NCI-H1105 treated with DMSO at 0.1 percent for 48 hours (cell line): ENCODE results near the gene GSC2.

Source experiments
- DNase-seq: peaks from one replicate; lab custom pipeline; 2025; lab: John Stamatoyannopoulos, UW

GSC2 gene

GRCh38 chr22:19149991-19150390 lies at the start of gene GSC2:
Gene GSC2 (minus strand): TSS chr22:19150292. CDS start chr22:19150283, 9 bp downstream.
- no peak for DNase-seq

GRCh38 chr22:19199479-19199878 lies 49.4 kb upstream of the GSC2 start:
- DNase-seq = no peak

GRCh38 chr22:19197997-19198865 lies 48.1 kb upstream of the GSC2 start:
- peak; percentile 42 for DNase-seq

GRCh38 chr22:19196841-19197612 lies 46.9 kb upstream of the GSC2 start:
- no peak for DNase-seq

GRCh38 chr22:19195796-19196731 lies 46.0 kb upstream of the GSC2 start:
- no peak for DNase-seq

- no peak for DNase-seq
These were observed 44.9 kb upstream of the GSC2 start for GRCh38 chr22:19194766-19195536.

- DNase-seq = no peak
These were observed 43.8 kb upstream of the GSC2 start for GRCh38 chr22:19193879-19194278.

- no peak for DNase-seq
These were observed 37.8 kb upstream of the GSC2 start for GRCh38 chr22:19187716-19188563.

GRCh38 chr22:19184276-19184997 lies 34.3 kb upstream of the GSC2 start:
- no peak for DNase-seq

GRCh38 chr22:19183216-19183615 lies 33.1 kb upstream of the GSC2 start:
- no peak for DNase-seq

- DNase-seq = no peak
These were observed 32.5 kb upstream of the GSC2 start for GRCh38 chr22:19182472-19183157.

GRCh38 chr22:19181786-19182471 lies 31.8 kb upstream of the GSC2 start:
- no peak for DNase-seq

GRCh38 chr22:19180740-19181410 lies 30.8 kb upstream of the GSC2 start:
- DNase-seq = no peak

GRCh38 chr22:19180234-19180633 lies 30.1 kb upstream of the GSC2 start:
- DNase-seq = no peak

- peak; percentile 62 for DNase-seq
These were observed 29.5 kb upstream of the GSC2 start for GRCh38 chr22:19179497-19180048.

GRCh38 chr22:19178657-19179496 lies 28.8 kb upstream of the GSC2 start, which contains the start of gene SLC25A1:
Gene SLC25A1 (minus strand): TSS chr22:19178736. CDS start chr22:19178673, 63 bp downstream.
- DNase-seq = peak; percentile 70
